Measurements from ENCODE around the gene MAGI1. TPM values are rescaled to one million over a fixed set of nuclear protein-coding genes. Genes with fewer than 3 reads are reported as not detected.

The MAGI1 gene
- total RNA-seq, 2 donors from 2014 or later: 0.39 TPM; not detected in 1

- Mint-ChIP-seq H3K27ac (no peak overlapping the region), H3K9me3 (no peaks in the 10 kb centered on the region), H3K36me3 (no peaks in the 10 kb centered on the region)
- DNase-seq (ENCODE audit: low spot score in 2 of 2) (no peak), ATAC-seq (no peak)
Observed at GRCh38 chr3:65674226-65674625, 364.5 kb downstream of the MAGI1 start.

- DNase-seq (ENCODE audit: low spot score in 2 of 2): peak in 1 of 2 donors; percentile 38
- no peak for ATAC-seq
- no peaks in the 10 kb centered on the region for H3K9me3 Mint-ChIP-seq
Observed at GRCh38 chr3:65672871-65673815, 365.6 kb downstream of the MAGI1 start.

GRCh38 chr3:65672061-65672460 is 366.7 kb downstream of the MAGI1 start:
- no peaks in the 10 kb centered on the region for H3K36me3 Mint-ChIP-seq
- no peak for ATAC-seq
- no peaks in the 10 kb centered on the region for H3K9me3 Mint-ChIP-seq
- no peak overlapping the region for H3K27ac Mint-ChIP-seq
- no peak for DNase-seq (ENCODE audit: low spot score in 2 of 2)

More at GRCh38 chr3:65672871-65673815, 365.6 kb downstream of the MAGI1 start:
- Mint-ChIP-seq H3K27ac (no peak overlapping the region), H3K36me3 (no peaks in the 10 kb centered on the region)

- DNase-seq (ENCODE audit: low spot score in 2 of 2): no peak
- no peak for ATAC-seq
- H3K36me3 Mint-ChIP-seq: no peaks in the 10 kb centered on the region
- no peak overlapping the region for H3K27ac Mint-ChIP-seq
- H3K9me3 Mint-ChIP-seq: no peaks in the 10 kb centered on the region
Observed at GRCh38 chr3:65671004-65671403, 367.7 kb downstream of the MAGI1 start.

- no peaks in the 10 kb centered on the region for H3K36me3 Mint-ChIP-seq
- H3K9me3 Mint-ChIP-seq: no peaks in the 10 kb centered on the region
- no peak for ATAC-seq
- H3K27ac Mint-ChIP-seq: no peak overlapping the region
- no peak for DNase-seq (ENCODE audit: low spot score in 2 of 2)
Observed at GRCh38 chr3:65669163-65669875, 369.4 kb downstream of the MAGI1 start.

- no peak overlapping the region for H3K27ac Mint-ChIP-seq
- H3K9me3 Mint-ChIP-seq: no peaks in the 10 kb centered on the region
- H3K36me3 Mint-ChIP-seq: no peaks in the 10 kb centered on the region
- DNase-seq (ENCODE audit: low spot score in 2 of 2) (no peak), ATAC-seq (no peak)
Observed at GRCh38 chr3:65667963-65668362, 370.8 kb downstream of the MAGI1 start.

GRCh38 chr3:65666448-65667091 is 372.1 kb downstream of the MAGI1 start:
- DNase-seq (ENCODE audit: low spot score in 2 of 2): no peak
- ATAC-seq: no peak
- no peaks in the 10 kb centered on the region for H3K36me3 Mint-ChIP-seq
- H3K27ac Mint-ChIP-seq: no peak overlapping the region
- H3K9me3 Mint-ChIP-seq: no peaks in the 10 kb centered on the region

GRCh38 chr3:65665915-65666314 is 372.8 kb downstream of the MAGI1 start:
- H3K36me3 Mint-ChIP-seq: no peaks in the 10 kb centered on the region
- no peak for ATAC-seq
- H3K9me3 Mint-ChIP-seq: no peaks in the 10 kb centered on the region
- no peak for DNase-seq (ENCODE audit: low spot score in 2 of 2)
- H3K27ac Mint-ChIP-seq: no peak overlapping the region

GRCh38 chr3:65664931-65665330 is 373.8 kb downstream of the MAGI1 start:
- H3K27ac Mint-ChIP-seq: no peak overlapping the region
- H3K9me3 Mint-ChIP-seq: peaks cover 0 to 3% of the 10 kb centered on the region in 2 donors
- DNase-seq (ENCODE audit: low spot score in 2 of 2): no peak
- H3K36me3 Mint-ChIP-seq: no peaks in the 10 kb centered on the region
- ATAC-seq: no peak

- Mint-ChIP-seq H3K36me3 (no peaks in the 10 kb centered on the region), H3K9me3 (peaks cover 0 to 7% of the 10 kb centered on the region in 2 donors), H3K27ac (no peak overlapping the region)
- DNase-seq (ENCODE audit: low spot score in 2 of 2) (no peak), ATAC-seq (no peak)
Observed at GRCh38 chr3:65664446-65664845, 374.3 kb downstream of the MAGI1 start.

GRCh38 chr3:65662095-65662494 is 376.6 kb downstream of the MAGI1 start:
- Mint-ChIP-seq H3K27ac (no peak overlapping the region), H3K9me3 (peaks cover 5 to 7% of the 10 kb centered on the region in 2 donors), H3K36me3 (no peaks in the 10 kb centered on the region)
- ATAC-seq: no peak
- no peak for DNase-seq (ENCODE audit: low spot score in 2 of 2)

- Mint-ChIP-seq H3K36me3 (peaks cover 0 to 4% of the 10 kb centered on the region in 2 donors), H3K27ac (no peak overlapping the region), H3K9me3 (peaks cover 5 to 17% of the 10 kb centered on the region in 2 donors)
- no peak for DNase-seq (ENCODE audit: low spot score in 2 of 2)
- no peak for ATAC-seq
Observed at GRCh38 chr3:65660000-65660598, 378.6 kb downstream of the MAGI1 start.

- peaks cover 0 to 4% of the 10 kb centered on the region in 2 donors for H3K36me3 Mint-ChIP-seq
- no peak for DNase-seq (ENCODE audit: low spot score in 2 of 2)
- peaks cover 5 to 17% of the 10 kb centered on the region in 2 donors for H3K9me3 Mint-ChIP-seq
- no peak for ATAC-seq
- H3K27ac Mint-ChIP-seq: no peak overlapping the region
Observed at GRCh38 chr3:65659396-65659795, 379.3 kb downstream of the MAGI1 start.

- Mint-ChIP-seq H3K9me3 (peaks cover 5 to 17% of the 10 kb centered on the region in 2 donors), H3K27ac (no peak overlapping the region), H3K36me3 (peaks cover 0 to 4% of the 10 kb centered on the region in 2 donors)
- no peak for ATAC-seq
- DNase-seq (ENCODE audit: low spot score in 2 of 2): no peak
Observed at GRCh38 chr3:65658401-65658800, 380.3 kb downstream of the MAGI1 start.

GRCh38 chr3:65655061-65655460 is 383.7 kb downstream of the MAGI1 start:
- Mint-ChIP-seq H3K27ac (no peak overlapping the region), H3K9me3 (peaks cover 17 to 29% of the 10 kb centered on the region in 2 donors), H3K36me3 (peaks cover 0 to 4% of the 10 kb centered on the region in 2 donors)
- DNase-seq (ENCODE audit: low spot score in 2 of 2) (no peak), ATAC-seq (no peak)

- Mint-ChIP-seq H3K9me3 (peaks cover 15 to 24% of the 10 kb centered on the region in 2 donors), H3K36me3 (peaks cover 0 to 4% of the 10 kb centered on the region in 2 donors), H3K27ac (no peak overlapping the region)
- ATAC-seq (no peak), DNase-seq (ENCODE audit: low spot score in 2 of 2) (no peak)
Observed at GRCh38 chr3:65653731-65654130, 385.0 kb downstream of the MAGI1 start.
